Upper lobe of left lung (tissue), 4 donors: Measurements from ENCODE around the gene GALNT4.

Source experiments
- EP300 ChIP-seq, 4 donors: sonication (generic); formaldehyde crosslinking; IDR thresholded peaks; one replicate each; pipeline ENCODE4 v1.5.1; 2017; ENCODE audit warnings: antibody characterized with exemption in 4 of 4, control low read depth in 2 of 4
- POLR2A ChIP-seq, 4 donors: fragments of 450-650 bp; IDR thresholded peaks; one replicate each; pipeline ENCODE4 v1.5.1; 2016 to 2017; ENCODE audit warnings: antibody characterized with exemption in 4 of 4, mild to moderate bottlenecking in 2 of 4
- POLR2AphosphoS5 ChIP-seq, 2 donors: sonication (generic); formaldehyde crosslinking; IDR thresholded peaks; one replicate each; pipeline ENCODE4 v1.5.1; 2017; ENCODE audit warnings: antibody characterized with exemption in 2 of 2
- TF ChIP-seq, protein P1 (sequence below), 6 experiments: fragments of 450-650 bp in 4 of 6; fragments of 200-600 bp in 2 of 6; sonication (generic) in 2 of 6; IDR thresholded peaks; one replicate each; pipeline ENCODE4 v1.5.1; 2016 to 2019; ENCODE audit warnings: antibody characterized with exemption in 6 of 6

DNA sequence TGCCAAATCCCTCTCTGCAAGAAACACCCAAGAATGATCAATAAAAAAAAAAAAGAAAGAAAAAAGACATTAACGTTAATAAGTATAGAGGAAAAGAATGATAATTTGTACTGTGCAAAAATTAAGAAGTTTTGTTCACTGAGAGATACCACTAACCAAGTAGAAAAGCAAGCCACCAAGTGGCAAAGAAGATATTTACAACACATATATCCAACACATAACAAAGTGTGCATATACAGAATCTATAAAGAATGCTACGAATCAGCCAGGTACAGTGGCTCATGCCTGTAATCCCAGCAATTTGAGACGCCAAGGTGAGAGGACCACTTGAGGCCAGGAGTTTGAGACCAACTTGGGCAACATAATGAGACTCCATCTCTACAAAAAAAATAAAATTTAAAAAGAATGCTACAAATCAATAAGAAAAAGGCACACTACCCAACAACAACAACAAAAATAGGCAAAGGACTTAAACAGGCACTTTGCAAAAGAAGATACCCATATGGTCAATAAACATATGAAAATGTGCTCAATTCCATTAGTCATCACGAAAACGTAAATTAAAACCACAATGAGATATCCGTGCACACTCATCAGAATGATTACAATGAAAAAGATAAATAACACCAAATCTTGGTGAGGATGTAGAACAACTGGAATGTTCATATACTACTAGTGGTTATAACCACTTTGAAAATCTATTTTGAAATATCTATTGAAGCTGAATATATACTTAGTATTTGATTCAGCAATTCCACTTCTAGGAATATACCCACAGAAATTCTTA is 19.8 kb downstream of the GALNT4 start:
- TF ChIP-seq, protein P1, sequence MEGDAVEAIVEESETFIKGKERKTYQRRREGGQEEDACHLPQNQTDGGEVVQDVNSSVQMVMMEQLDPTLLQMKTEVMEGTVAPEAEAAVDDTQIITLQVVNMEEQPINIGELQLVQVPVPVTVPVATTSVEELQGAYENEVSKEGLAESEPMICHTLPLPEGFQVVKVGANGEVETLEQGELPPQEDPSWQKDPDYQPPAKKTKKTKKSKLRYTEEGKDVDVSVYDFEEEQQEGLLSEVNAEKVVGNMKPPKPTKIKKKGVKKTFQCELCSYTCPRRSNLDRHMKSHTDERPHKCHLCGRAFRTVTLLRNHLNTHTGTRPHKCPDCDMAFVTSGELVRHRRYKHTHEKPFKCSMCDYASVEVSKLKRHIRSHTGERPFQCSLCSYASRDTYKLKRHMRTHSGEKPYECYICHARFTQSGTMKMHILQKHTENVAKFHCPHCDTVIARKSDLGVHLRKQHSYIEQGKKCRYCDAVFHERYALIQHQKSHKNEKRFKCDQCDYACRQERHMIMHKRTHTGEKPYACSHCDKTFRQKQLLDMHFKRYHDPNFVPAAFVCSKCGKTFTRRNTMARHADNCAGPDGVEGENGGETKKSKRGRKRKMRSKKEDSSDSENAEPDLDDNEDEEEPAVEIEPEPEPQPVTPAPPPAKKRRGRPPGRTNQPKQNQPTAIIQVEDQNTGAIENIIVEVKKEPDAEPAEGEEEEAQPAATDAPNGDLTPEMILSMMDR (IDR thresholded peaks at IDR 0.05): no peak
- TF ChIP-seq POLR2A (IDR thresholded peaks at IDR 0.05) (no peak), POLR2AphosphoS5 (IDR thresholded peaks at IDR 0.05) (no peak), EP300 (IDR thresholded peaks at IDR 0.05) (no peak)
